ENCODE results near the gene ZRANB2.

DNA sequence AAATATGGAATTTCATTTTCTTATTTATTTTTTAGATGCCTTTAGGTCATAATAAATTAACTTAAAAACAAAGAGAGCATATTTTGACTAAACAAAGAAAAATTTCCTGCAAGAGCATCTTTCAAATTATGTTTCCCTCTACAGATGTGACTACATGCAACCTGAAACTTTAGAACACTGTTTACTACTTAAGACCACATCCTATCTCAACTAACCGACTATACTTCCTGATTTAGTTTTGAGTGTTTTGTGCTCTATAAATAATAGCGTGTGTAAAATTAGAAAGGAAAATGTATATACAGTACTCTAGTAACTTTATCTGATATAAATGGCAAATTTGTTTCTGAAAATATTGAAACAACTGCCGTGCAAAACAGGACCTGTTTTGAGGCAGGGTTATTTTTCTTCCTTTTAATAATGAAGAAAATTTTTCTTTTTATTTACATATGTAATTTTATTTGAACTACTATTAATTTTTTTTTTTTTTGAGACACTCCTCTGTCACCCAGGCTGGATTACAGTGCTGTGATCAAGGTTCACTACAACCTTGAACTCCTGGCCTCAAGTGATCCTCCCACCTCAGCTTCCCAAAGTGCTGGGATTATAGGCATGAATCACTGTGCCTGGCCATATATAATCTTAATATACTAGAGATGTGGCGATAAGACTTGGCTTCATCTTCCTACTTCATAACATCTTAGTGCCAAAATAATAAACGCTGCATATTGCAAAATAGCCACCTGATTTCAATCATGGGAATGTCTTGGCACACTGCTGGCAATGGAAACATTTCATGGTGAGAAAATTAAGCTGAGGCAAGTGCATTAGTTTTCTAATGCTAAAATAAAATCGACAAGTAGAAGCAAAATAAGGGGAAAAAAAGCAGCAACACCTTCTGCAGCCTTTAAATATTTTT, 12.3 kb downstream of the ZRANB2 start:
- TF ChIP-seq, protein P1, sequence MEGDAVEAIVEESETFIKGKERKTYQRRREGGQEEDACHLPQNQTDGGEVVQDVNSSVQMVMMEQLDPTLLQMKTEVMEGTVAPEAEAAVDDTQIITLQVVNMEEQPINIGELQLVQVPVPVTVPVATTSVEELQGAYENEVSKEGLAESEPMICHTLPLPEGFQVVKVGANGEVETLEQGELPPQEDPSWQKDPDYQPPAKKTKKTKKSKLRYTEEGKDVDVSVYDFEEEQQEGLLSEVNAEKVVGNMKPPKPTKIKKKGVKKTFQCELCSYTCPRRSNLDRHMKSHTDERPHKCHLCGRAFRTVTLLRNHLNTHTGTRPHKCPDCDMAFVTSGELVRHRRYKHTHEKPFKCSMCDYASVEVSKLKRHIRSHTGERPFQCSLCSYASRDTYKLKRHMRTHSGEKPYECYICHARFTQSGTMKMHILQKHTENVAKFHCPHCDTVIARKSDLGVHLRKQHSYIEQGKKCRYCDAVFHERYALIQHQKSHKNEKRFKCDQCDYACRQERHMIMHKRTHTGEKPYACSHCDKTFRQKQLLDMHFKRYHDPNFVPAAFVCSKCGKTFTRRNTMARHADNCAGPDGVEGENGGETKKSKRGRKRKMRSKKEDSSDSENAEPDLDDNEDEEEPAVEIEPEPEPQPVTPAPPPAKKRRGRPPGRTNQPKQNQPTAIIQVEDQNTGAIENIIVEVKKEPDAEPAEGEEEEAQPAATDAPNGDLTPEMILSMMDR (IDR thresholded peaks at IDR 0.05), result no peak
- TF ChIP-seq POLR2A (IDR thresholded peaks at IDR 0.05), result no peak
